Neural crest cell (in vitro differentiated cells): ENCODE data around the gene FZD2. TPM values are rescaled to one million over a fixed set of nuclear protein-coding genes. Genes with fewer than 3 reads are reported as not detected.

ENCODE experiments used
- DNase-seq: peaks from one replicate; pipeline ENCODE4 v3.0.0; 2021; ENCODE audit warnings: low read depth, mixed read lengths, low spot score
- H3K27ac Mint-ChIP-seq: one replicate; pipeline ENCODE4 v1.8.0; 2021; ENCODE audit warnings: mild to moderate bottlenecking, mixed read lengths; ENCODE audit not compliant: unreplicated experiment
- H3K27me3 Mint-ChIP-seq: 2 replicates; pipeline ENCODE4 v1.8.0; 2021; ENCODE audit warnings: low read depth, mild to moderate bottlenecking, mixed read lengths
- H3K36me3 Mint-ChIP-seq: 2 replicates; pipeline ENCODE4 v1.8.0; 2021; ENCODE audit warnings: low read depth, mild to moderate bottlenecking, mixed read lengths
- H3K4me1 Mint-ChIP-seq: 2 replicates; pipeline ENCODE4 v1.8.0; 2021; ENCODE audit warnings: mixed read lengths
- H3K4me3 Mint-ChIP-seq: one replicate; pipeline ENCODE4 v1.8.0; 2021; ENCODE audit warnings: mild to moderate bottlenecking, mixed read lengths
- H3K9me3 Mint-ChIP-seq: 2 replicates; pipeline ENCODE4 v1.8.0; 2021; ENCODE audit warnings: mixed read lengths
- CTCF ChIP-seq: fragments of 200-600 bp; sonication (generic); conservative IDR thresholded peaks from 2 replicates; pipeline ENCODE4 v1.5.0; 2021; ENCODE audit warnings: antibody characterized with exemption, mild to moderate bottlenecking
- total RNA-seq: library from RNA; stranded (reverse); gene quantifications from 2 replicates; pipeline ENCODE4 v1.2.1, GENCODE V29; 2021

Gene FZD2
- total RNA-seq, 1 donor from 2014 or later = 96.2 TPM

DNA sequence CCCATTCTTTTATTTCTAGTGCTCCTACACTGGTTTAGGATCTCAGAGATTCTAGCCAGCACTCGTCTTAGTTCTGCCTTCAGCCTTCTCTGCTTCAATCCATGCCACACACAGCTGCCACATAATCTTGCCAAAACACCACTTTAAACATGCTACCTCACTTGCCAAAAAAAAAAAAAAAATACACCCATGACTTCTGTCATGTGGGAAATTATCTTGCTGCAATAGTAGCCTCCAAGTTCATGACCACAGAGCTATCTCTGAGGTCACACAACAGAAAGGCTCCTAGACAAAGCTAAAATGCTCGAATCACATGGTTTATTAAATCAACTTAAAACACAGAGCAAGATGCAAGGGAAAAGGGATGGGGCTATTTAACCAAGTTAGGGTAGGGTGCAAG, 18.1 kb downstream of the FZD2 start:
- H3K4me1 Mint-ChIP-seq = no peaks in the 10 kb centered on the region
- no peaks in the 10 kb centered on the region for H3K9me3 Mint-ChIP-seq
- H3K36me3 Mint-ChIP-seq = no peaks in the 10 kb centered on the region
- no peak overlapping the region for H3K27ac Mint-ChIP-seq
- TF ChIP-seq CTCF = no peak
- H3K27me3 Mint-ChIP-seq = peaks cover 16% of the 10 kb centered on the region
- no peak overlapping the region for H3K4me3 Mint-ChIP-seq
- no peak for DNase-seq

- H3K27me3 Mint-ChIP-seq = peaks cover 21% of the 10 kb centered on the region
- no peak overlapping the region for H3K4me3 Mint-ChIP-seq
- no peak for TF ChIP-seq CTCF
- H3K4me1 Mint-ChIP-seq = no peaks in the 10 kb centered on the region
- H3K36me3 Mint-ChIP-seq = no peaks in the 10 kb centered on the region
- no peak for DNase-seq
- no peak overlapping the region for H3K27ac Mint-ChIP-seq
- no peaks in the 10 kb centered on the region for H3K9me3 Mint-ChIP-seq
Measured at GRCh38 chr17:44578947-44579346, 21.7 kb downstream of the FZD2 start.

DNA sequence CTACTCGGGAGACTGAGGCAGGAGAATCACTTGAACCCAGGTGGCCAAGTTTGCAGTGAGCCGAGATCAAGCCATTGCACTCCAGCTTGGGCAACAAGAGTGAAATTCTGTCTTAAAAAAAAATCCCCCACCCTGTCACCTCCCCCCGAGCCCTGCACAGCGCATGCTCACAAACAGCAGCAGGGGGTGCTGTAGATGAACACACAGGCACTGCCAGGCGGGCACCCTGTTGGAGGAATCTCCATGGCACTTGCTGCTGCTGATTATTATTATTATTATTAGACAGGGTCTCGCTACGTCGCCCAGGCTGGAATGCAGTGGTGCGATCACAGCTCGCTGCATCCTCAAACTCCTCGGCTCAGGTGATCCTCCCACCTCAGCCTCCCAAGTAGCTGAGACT, 24.6 kb downstream of the FZD2 start:
- H3K4me3 Mint-ChIP-seq = no peak overlapping the region
- no peak overlapping the region for H3K27ac Mint-ChIP-seq
- H3K4me1 Mint-ChIP-seq = no peaks in the 10 kb centered on the region
- no peak for DNase-seq
- H3K27me3 Mint-ChIP-seq = peaks cover 21% of the 10 kb centered on the region
- H3K36me3 Mint-ChIP-seq = no peaks in the 10 kb centered on the region
- H3K9me3 Mint-ChIP-seq = no peaks in the 10 kb centered on the region
- peak; percentile 16 for TF ChIP-seq CTCF

- no peak for DNase-seq
- Mint-ChIP-seq H3K36me3 (no peaks in the 10 kb centered on the region), H3K4me3 (no peak overlapping the region), H3K27me3 (peaks cover 12% of the 10 kb centered on the region), H3K27ac (no peak overlapping the region), H3K4me1 (peaks cover 4% of the 10 kb centered on the region), H3K9me3 (no peaks in the 10 kb centered on the region)
- TF ChIP-seq CTCF = no peak
Measured at GRCh38 chr17:44584443-44584842, 27.2 kb downstream of the FZD2 start.

DNA sequence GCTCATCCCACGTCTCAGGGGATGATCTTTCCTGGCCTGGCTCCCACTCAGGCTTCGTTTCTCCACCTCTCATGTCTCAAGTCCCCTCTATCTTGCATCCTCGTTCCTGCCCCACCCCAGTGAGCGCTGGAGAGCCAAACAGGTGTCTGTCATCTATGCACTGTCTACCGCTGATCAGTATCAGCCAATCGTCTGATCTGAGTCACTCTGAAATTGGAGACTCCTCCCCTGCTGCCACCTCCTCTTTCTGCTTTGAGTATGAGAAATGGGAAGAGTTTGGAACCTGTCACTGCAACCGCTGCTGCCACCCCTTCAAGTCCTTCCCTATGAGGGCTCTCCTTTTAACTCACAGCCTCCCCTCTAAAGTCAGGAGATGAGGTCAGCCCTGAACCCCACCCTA, 28.0 kb downstream of the FZD2 start:
- no peak for DNase-seq
- Mint-ChIP-seq H3K36me3 (no peaks in the 10 kb centered on the region), H3K4me3 (no peak overlapping the region), H3K4me1 (peaks cover 4% of the 10 kb centered on the region), H3K9me3 (no peaks in the 10 kb centered on the region), H3K27ac (no peak overlapping the region), H3K27me3 (peaks cover 6% of the 10 kb centered on the region)
- TF ChIP-seq CTCF = no peak

GRCh38 chr17:44587339-44587738, 30.1 kb downstream of the FZD2 start:
- no peaks in the 10 kb centered on the region for H3K36me3 Mint-ChIP-seq
- H3K4me3 Mint-ChIP-seq = no peak overlapping the region
- H3K27ac Mint-ChIP-seq = no peak overlapping the region
- DNase-seq = no peak
- no peak for TF ChIP-seq CTCF
- no peaks in the 10 kb centered on the region for H3K9me3 Mint-ChIP-seq
- H3K4me1 Mint-ChIP-seq = peaks cover 4% of the 10 kb centered on the region
- H3K27me3 Mint-ChIP-seq = no peaks in the 10 kb centered on the region
